ENCODE data around the gene SH3BP5.

SH3BP5 gene

GRCh38 chr3:15241341-15241740 is 91.0 kb downstream of the SH3BP5 start:
- no peak for DNase-seq

DNA sequence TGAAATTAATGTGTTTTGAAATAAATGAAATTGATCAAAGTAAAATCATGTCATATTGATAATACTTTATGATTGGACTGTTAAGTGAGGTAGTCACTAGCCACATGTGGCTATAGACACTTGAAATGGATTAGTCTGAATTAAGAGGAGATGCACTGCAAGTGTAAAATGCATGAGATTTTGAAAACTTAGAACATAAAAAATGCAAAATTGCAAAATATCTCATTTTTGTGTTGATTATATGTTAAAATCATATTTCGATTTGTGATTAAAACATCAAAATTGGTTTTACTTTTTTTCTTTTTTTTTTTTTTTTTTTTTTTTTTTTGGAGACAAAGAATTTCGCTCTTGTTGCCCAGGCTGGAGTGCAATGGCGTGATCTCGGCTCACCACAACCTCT is 103.1 kb downstream of the SH3BP5 start:
- no peak for DNase-seq

DNA sequence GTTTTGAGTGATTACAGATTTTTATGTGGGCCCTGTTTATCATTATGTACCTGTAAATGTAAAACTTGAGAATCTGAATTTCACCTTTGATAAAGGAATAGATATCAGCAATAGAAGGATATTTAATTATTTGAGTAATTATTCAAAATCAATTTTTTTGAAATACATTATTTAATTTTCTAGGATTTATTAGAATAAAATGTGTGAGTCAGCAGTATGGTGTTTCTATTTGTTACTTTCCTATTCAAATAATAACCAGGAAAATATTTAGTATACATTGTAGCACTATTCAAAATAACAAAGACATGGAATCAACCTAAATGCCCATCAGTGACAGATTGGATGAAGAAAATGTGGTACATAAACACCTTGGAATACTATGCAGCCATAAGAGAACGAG is 104.2 kb downstream of the SH3BP5 start:
- no peak for DNase-seq

DNA sequence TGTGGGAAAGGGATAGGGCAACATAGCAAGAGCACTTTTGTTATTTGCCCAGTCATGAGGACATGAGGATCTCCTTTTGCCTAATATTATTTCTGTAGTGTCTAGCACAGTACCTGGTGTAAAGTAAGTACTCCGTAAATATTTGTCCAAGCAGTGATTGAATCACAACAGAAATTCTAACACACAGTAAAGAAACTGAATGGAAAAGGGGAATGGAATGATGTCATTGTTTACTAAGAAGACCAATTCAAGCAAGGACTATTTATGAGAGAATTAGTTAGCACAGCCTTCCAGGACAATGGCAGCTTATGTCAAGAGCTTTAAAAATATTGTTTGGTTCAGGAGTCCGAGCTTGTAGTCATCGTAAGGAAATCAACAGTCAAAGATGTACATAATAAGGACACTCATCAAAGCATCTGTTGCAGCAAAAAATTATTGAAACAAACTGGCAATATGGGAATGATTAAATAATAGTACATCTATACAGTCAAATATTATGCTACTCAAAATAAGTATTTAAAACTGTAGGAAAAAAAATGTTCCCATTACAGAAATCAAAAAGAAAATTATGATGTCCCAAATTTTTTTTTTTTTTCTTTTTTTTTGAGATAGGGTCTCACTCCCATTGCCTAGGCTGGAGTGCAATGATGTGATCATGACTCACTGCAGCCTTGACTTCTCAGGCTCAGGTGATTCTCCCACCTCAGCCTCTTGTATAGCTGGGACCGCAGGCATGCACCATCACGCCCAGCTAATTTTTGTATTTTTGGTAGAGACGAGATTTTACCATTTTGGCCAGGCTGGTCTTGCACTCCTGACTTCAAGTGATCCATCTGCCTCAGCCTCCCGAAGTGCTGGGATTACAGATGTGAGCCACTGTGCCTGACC is 108.5 kb downstream of the SH3BP5 start:
- peak; percentile 4 for DNase-seq

DNA sequence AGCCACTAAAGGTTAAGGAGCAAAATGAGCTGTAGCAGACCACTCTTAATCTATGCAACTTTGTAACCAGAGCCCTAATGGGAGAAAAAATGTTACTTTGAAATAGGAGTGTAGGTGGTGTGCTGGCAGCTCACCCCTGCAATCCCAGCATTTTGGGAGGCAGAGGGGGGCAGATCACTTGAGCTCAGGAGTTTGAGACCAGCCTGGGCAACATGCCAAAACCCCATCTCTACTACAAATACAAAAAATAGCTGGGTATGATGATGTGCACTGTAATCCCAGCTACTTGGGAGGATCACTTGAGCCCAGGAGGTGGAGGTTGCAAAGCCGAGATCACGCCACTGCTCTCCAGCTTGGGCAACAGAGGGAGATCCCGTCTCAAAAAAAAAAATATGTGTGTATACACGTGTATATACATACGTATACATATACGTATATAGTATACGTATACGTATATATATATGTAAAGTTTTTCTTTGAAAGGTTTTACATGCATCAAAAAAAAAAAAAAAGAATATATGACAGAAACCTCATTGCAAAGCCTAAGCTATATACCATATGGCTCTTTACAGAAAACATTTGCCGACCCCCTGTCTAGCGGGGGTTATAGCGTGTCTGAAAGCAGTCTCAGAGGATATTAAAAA is 110.7 kb downstream of the SH3BP5 start:
- no peak for DNase-seq

DNA sequence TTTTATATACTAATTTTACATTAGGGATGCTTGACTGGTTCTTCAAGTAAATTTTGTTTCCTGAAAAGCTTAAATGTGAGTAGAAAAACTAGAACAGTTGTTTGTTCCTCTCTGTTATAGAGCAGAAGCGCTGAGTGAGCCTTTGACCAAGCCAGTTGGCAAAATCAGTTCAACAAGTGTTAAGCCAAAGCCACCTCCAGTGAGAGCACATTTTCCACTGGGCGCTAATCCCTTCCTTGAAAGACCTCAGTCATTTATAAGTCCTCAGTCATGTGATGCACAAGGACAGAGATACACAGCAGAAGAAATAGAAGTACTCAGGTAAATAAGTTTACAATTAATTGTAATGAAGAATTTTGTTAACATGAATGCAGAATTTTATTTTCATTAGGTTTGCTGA is 111.7 kb downstream of the SH3BP5 start:
- no peak for DNase-seq

DNA sequence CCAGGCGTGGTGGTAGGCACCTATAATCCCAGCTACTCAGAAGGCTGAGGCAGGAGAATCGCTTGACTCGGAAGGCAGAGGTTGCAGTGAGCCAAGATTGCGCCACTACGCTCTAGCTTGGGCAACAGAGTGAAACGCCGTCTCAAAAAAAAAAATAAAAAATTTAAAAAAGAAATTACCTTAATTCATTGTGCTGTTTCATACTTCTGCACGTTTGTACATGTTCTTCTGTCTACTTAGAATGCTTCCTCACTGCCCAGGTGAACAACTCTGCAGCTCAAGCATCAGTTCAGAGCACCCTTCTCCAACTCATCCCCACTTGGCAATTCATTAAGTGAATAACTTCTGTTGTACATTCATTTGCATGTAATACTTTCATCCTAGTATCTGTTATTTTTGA is 112.3 kb downstream of the SH3BP5 start:
- no peak for DNase-seq

DNA sequence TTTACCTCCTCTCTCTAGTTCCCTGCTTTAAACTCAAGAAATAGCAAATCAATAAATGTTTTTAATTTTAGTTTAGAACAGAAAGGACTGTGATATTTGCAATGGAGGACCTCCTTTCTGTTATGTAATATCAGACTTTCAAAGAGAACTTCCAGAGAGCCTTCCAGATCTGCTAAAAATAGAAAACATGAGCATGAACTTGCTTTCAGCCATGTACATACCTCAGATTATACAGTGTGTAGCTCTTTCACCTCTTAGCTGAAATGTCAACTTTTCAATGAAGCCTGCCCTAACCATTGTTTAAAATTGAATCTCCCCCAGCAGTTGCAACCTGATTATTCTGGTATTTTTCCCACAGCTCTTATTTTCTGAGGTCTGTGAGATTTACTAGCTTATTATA is 113.7 kb downstream of the SH3BP5 start:
- no peak for DNase-seq

DNA sequence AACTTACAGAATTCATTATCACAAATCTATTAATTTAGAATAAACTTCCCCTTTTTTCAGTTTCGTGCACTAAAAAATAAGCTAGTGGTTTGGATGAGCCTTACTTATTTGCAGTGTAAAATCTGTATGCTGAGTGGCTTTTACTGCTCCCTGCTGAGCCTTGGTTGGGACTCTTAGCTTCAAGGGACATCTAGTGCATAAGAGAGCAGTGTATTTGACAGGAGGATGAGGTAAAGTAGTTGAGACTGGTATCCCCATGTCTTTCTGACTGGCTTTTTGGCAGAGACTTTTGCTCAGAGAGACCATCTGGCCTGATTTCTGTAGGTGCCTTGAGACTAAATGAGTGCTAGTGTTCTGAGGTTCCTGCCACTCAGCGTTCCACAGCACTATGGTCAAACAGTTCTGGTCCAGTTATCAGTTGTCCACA is 114.5 kb downstream of the SH3BP5 start:
- DNase-seq, result no peak

GRCh38 chr3:15217011-15217671 is 115.2 kb downstream of the SH3BP5 start:
- DNase-seq, result no peak

DNA sequence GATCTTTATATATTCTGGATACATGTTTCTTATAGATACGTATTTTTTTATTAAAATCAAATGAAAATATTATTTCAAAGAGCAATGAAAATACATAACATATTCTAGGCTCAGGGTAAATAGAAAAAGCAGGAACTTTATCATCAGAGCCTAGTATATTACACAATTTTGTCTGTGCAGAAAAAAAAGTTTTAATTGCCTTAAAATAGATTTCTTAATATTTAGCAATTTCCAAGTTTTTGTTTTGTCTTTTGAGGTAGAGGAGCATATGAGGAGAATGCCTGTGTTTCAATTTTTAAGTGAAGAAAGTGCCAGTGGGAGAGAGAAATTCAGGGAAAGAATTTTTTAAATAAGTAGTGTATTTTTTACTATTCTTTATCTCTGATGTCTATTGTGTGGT is 115.9 kb downstream of the SH3BP5 start:
- no peak for DNase-seq

DNA sequence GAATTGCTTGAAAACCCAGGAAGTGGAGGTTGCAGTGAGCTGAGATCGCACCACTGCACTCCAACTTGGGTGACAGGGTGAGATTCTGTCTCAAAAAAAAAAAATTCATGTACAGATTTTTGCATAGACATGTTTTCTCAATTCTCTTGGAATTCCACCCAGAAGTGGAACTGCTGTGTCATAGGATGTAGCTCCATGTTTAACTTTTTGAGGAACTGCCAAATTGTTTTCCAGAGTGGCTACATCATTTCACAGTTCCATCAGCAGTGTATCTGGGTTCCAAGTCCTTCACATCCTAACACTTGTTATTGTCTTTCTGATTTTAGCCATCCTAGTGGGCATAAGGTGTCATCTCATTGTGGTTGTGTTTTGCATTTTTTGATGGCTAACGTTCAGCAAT is 116.4 kb downstream of the SH3BP5 start:
- DNase-seq, result no peak

GRCh38 chr3:15214758-15215157 is 117.6 kb downstream of the SH3BP5 start:
- DNase-seq, result no peak

GRCh38 chr3:15211937-15212336 is 120.4 kb downstream of the SH3BP5 start:
- no peak for DNase-seq

GRCh38 chr3:15207836-15208504 is 124.4 kb downstream of the SH3BP5 start:
- no peak for DNase-seq

DNA sequence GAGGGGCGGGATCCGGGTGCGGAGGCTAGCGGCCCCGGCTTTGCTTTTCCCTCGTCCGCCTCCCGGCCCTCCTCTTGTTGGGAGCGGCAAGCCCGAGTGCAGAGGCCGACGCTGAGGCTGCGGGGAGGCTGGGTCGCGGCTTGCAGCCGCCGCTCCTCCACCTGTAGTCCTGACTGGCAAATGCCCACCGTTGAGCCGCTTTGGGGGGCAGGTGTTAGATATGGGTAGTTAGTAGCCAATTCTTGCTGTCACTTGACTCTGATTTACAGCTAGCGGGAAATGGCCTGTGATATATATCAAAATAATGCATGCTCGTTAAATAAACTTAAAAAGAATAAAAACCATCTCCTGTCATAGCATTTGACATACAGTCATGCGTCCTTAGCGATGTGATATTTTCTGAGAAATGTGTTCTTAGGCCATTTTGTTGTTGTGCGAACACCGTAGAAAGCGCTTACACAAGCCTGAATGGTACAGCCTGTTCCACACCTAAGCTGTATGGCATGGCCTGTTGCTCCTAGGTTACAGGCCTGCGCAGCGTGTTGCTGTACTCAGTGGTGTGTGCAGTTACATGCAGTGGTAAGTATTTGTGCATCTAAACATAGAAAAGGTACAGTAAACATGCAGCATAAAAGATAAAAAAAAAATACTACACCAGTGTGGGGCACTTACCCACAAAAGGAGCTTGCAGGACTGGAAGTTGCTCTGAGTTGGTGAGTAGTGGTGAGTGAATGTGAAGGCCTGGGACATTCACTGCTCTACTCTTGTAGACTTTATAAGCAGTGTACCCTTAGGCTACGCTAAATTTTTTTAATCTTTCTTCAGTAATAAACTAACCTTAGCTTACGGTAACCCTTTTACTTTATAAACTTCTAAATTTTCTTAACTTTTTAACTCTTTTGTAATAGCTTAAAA is 125.5 kb downstream of the SH3BP5 start:
- DNase-seq, result no peak

DNA sequence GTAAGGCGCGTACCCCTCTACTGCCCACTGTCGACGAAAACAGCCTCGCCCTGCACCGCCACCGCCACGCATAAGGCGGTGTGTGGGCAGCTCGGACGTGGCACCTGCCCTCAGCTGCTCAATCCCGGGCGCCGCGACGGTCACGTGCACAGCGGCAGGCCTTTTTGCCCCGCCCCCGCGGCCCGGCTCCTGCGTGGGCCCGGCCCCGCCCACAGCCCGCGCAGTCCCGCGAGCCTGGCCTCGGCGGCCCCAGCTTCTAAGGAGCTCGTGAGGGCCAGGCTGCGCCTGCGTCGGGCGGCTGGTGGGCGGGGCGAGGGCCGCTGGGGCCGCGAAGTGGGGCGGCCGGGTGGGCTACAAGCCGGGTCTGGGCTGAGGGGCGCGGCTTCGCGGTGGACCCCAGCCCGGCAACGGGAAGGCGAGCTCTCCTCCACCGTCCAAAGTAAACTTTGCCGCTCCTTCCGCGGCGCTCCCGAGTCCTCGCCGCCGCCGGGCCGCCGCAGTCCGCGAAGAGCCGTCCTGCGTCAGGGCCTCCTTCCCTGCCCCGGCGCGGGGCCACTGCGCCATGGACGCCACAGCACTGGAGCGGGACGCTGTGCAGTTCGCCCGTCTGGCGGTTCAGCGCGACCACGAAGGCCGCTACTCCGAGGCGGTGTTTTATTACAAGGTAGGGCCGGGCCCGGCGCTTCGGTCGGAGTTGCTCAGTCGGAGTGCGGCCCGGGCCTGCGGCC is 126.3 kb downstream of the SH3BP5 start, which contains the start of gene CAPN7:
Gene CAPN7 (plus strand): TSS at position 313 of the 728 bp plus-strand sequence. CDS start 250 bp downstream, at position 563.
- no peak for DNase-seq

DNA sequence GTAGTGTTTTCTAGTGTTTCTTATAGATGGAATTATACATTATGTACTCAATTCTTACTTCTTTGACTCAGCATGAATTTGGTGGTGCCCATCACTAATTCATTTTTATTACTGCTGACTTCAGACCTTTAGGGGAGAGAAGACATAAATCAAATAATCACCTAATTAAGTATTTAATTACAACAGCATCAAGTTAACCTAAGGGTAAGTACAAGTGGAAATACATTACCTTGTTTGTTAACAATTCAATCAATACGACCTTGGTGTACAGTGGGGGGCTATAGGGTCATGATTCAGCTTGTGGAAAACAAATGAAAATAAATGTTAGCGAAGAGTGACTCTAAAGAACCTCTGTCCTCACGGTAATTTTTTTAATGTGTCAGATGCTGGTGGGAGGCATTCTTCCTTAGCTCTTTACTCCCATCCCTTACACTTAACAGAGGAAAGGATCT is 126.9 kb downstream of the SH3BP5 start:
- DNase-seq, result no peak
